Smooth muscle cell of the brain vasculature (primary cell): ENCODE results near the gene CTDSPL.
"Not testable (repeated sequence)": the region's sequence is repeated elsewhere in the genome, so short reads cannot be mapped to it uniquely, and the experiment has no call there.

Source experiments
- DNase-seq: peaks from one replicate; pipeline ENCODE4 v3.0.0-alpha.2; 2012; ENCODE audit warnings: low read depth, low spot score

Gene CTDSPL, protein sequence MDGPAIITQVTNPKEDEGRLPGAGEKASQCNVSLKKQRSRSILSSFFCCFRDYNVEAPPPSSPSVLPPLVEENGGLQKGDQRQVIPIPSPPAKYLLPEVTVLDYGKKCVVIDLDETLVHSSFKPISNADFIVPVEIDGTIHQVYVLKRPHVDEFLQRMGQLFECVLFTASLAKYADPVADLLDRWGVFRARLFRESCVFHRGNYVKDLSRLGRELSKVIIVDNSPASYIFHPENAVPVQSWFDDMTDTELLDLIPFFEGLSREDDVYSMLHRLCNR

DNA sequence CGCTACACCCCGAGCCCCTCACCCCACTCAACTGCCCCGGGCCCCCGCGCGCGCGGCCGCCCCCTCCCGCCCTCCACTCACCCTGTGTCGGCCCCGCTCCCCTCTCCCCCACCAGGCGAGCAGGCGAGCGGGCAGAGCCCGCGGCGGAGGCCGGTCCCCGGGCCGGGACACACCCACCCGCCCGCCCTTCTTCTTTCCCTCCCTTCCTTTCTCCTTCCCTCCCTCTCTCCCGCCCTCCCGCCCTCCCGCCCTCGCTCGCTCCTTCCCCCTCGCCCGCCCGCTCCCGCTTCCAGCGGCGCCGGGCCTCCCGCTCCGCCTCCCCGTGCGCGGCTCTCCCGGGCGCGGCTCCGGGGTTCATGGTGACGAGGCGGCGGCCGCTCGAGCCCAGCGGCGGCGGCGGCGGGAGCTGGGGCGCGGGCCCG is at the start of gene CTDSPL:
CTDSPL (plus strand) TSS at position 261 of the 422 bp plus-strand sequence. CDS start 320 bp downstream, outside the sequence.
- DNase-seq = no peak

DNA sequence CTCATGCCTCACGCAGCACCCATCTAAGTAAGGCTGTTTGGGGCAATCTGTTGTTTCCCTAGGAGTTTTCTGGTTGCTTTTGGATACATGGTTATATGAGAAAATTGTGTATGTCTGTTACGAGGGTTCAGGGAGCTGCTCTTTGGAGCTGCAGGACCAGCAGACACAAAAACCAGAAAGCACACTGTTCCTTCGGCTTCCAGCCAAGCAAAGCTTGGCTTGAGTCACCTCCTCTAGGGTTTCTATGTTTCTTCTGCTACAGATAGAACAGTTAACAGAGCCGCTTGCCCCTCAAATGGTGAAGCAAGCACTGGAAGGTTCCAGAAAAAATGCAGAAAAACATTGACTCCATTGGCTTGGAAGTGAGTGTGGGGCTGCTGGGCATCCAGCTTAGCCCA is 49.2 kb upstream of the CTDSPL start:
- DNase-seq = peak; percentile 29

DNA sequence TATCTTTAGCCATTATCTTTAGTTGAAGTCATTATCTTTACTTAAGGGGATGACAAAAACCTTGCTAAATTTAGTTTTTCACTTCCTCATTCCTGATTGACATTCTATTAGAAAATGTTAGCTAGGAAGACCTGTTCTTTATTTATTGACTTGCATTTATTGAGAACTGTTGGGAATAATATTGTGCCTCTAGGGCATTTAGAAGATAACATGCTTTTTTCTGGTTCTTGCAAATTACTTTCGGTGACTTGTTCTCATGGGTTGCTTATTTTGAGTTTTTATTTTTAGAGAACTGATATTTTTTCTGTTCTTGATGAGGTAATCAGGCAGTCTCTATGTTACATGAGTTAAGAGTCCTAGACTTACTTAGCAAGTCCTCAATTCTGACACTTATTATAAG is 48.3 kb upstream of the CTDSPL start:
- no peak for DNase-seq

DNA sequence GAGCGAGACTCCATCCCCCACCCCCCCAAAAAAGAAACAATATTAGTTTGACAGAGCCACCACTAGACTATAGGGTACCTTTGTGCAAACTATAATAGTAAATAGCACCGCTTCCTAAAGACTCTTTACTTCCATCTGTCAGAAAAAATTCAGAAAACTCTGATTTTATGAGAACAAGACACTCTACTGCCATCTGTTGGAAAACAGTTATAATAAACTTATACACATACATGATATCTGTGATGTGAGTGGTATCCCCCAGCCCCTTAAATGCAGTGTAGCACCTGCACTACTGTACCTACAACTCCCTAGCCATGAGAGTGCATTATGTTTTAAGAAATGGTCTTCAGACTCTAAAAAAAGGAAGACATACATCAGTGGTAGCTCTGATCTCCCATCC is 47.1 kb upstream of the CTDSPL start:
- DNase-seq = no peak

DNA sequence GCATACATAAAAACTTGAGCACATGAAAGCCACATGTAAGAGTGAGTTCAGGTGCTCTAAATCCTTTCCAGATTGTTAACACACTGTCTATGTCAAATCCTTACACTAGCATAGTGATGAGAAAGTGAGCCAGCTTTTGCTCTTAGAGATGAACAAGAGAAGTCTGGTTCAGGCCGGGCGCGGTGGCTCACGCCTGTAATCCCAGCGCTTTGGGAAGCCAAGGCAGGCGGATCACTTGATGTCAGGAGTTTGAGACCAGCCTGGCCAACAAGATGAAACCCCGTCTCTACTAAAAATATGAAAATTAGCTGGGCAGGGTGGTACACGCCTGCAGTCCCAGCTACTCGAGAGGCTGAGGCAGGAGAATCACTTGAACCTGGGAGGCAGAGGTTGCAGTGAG is 46.5 kb upstream of the CTDSPL start:
- DNase-seq = not testable (repeated sequence)

DNA sequence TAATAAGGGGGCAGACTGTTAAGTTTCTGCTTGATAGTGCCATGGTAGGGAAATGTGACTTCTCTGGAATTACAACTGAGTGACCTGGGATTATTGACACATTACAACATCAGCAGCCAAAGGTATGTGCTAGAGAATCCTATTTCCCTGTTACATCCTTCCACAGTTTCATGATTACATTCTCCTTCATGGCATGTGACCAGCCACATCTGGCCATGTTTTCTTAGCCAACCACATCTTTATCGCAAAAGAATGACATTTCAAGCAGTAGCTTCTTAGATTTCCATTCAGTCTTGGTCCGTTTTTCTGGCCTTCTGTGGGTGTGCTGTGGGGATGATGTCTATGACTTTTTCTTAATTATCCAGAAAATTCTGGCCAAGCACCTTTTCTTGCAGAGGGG is 45.4 kb upstream of the CTDSPL start:
- DNase-seq = no peak

DNA sequence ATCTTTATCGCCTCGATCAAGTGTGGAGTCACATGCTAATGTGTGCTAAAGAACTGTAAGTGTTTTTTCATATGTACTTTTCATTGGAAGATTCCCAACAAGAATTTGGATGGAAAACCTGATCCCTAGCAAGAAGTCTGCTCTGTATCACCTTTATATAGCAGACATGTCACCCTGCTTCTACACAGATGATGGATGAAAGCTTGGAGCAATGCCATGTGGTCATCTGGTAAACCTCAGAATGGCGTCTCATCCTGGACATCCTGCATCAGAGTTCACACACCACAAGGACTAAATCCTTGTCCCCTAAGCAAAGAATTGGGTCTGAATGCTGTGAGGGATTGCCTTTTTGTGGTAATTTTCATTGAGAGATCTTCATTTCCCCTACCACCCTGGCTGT is 42.1 kb upstream of the CTDSPL start:
- no peak for DNase-seq

DNA sequence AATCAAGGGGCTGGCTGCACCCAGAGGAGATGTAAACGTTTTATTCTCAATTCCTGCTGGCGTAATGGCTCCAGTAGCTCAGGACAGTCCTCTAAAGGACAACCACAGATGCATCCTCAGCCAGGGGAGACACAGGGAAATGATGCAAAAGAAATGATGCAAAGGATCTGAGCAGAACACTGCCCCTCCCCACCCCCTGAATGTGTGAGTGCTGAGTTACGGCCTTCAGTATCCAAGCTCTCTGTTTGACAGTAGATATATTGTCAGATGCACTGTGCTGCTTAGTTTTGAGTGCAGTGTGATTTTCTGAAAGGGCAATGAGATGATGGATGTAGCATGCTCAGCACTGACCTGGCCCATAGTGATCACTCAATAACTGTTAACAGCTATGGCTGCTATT is 41.4 kb upstream of the CTDSPL start:
- no peak for DNase-seq

DNA sequence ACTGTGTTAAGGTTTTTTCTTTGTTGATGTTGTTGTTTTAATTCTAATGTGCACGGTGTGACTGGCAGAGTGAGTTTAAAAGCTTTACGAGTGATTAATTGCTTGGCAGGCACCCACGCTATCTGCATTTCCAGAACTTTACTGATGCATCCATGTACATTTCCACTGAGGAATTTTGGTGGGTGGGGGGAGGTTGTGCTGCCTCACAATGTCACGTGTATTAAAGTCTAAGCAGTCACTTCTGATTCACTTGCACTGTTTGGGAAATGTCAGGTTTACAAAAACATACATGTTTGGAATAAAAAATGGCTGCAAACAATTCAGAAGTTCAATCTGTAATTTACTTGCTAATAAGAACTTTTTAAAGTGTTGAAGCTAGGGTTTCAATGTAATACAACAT is 38.5 kb upstream of the CTDSPL start:
- DNase-seq = no peak

DNA sequence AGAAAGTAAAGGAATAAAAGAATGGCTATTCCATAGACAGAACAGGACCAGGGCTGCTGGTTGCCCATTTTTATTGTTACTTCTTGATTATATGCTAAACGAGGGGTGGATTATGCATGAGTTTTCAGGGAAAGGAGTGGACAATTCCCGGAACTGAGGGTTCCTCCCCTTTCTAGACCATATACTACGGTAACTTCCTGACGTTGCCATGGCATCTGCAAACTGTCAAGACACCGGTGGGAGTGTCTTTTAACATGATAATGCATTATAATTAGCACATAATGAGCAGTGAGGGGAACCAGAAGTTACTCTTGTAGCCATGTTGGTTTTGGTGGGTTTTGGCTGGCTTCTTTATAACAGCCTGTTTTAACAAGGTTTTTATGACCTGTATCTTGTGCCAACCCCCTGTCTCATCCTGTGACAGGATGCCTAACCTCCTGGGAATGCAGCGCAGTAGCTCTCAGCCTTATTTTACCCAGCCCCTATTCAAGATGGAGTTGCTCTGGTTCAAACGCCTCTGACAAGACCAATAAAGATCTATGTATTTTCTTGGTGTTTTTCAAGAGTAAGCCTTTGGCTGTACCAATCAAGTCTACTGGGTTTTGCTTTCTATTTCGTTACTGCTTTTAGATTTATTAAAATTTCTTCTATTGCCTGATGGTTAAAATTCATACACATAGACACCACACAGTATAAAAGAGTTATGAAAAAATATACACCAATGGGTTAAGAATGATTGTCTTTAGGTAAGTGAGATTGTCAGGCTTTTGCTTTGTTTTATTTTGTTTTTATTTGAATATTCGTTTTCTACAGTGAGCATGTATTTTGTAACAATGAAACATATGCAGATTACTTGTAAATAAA is 37.4 kb upstream of the CTDSPL start:
- DNase-seq = no peak

DNA sequence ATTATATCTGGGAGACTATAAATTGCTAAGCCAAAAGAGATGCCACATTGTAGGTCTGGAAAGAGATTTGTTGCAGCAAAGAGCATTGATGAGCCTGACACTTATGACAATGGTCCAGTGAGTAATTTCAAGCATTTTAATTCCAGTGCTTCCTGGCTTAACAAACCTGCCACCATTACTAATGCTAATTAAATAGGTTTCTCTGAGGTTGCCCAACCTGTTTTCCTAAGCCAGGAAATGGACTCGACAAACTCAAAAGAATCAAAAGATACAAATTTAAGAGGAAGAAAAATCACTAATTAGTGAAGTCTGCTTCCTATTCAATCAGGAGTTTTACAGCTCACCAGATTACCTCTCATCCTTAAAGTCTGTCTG is 36.7 kb upstream of the CTDSPL start:
- no peak for DNase-seq

DNA sequence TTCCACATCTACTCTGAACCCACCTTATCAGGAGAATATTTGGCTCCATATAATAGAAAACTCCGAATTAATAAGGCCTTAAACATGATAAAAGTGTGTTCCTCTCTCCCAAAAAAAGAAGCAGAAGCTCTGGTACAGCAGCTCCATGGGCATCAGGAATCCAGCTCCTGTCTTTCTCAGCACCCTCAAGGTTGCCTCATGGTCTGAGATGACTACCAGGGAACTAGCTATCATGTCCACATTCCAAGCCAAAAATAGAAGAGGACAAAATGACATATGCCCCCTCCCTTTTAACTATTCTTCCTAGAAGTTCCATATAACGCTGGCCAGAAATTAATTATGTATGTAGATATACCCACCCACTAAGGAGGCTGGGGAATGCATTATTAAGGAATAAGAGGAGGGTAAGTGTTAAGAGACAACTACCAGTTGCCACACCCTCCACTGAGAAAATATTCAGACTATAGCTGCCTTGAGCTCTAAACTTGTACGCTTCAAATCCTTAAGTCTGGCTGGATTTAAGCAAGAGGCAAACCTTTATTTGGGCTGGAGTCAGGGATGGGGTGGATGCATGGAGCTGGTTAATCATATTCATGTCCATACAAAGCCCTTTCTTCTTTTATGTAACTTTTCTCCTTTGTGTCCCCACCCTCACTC is 35.8 kb upstream of the CTDSPL start:
- no peak for DNase-seq

DNA sequence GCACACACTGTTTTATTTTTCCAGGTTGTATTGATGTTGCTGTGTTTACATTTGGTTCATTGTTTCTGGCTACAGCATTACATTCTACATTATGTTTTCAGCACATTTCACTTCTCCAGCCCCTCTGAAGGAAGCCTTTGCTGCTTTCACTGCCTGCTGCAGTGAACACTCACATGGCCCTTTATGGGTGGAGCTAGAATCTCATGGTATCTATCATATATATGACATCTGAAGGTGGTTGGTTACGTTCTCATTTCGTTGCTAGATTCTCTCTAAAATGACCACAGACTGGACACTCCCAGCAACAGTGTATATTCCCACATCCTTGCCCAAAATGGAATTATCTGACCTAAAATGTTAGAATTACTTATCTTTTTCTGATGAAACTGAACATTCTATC is 35.2 kb upstream of the CTDSPL start:
- no peak for DNase-seq

DNA sequence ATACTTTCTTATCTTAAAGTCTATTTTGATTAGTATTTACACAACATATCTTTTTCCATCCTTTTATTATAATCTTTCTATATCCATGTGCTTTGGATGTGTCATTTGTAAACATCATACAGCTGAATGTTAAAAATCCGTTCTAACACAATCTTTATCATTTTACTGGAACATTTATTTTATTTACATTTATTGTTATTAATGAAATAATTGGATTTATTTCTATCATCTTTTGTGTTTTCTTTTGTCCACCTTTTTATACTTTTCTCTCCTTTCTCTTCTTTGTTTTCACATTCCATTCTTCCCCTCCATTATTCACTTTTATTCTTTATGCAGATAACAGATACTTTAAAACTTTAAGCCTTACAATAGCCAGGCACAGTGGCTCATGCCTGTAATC is 34.7 kb upstream of the CTDSPL start:
- no peak for DNase-seq

DNA sequence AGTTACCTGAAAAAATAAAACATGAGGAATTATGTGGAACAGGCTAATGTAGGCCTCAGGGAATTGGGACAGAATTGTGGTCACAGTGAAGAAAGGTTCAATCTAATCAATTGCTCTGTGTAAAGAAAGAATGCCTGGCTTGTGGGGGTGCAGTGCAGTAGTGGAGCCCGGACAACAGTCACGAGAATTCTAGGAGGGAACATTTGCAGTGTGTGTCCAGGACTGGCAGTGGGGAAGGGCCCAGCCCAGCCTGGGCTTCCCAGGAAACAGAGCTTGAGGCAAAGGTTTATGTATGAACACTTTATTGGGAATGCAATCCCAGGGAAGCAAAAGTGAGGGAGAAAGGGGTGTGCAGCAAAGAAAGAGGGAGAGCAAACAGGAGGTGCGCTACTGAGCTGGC is 29.2 kb upstream of the CTDSPL start:
- DNase-seq = no peak

DNA sequence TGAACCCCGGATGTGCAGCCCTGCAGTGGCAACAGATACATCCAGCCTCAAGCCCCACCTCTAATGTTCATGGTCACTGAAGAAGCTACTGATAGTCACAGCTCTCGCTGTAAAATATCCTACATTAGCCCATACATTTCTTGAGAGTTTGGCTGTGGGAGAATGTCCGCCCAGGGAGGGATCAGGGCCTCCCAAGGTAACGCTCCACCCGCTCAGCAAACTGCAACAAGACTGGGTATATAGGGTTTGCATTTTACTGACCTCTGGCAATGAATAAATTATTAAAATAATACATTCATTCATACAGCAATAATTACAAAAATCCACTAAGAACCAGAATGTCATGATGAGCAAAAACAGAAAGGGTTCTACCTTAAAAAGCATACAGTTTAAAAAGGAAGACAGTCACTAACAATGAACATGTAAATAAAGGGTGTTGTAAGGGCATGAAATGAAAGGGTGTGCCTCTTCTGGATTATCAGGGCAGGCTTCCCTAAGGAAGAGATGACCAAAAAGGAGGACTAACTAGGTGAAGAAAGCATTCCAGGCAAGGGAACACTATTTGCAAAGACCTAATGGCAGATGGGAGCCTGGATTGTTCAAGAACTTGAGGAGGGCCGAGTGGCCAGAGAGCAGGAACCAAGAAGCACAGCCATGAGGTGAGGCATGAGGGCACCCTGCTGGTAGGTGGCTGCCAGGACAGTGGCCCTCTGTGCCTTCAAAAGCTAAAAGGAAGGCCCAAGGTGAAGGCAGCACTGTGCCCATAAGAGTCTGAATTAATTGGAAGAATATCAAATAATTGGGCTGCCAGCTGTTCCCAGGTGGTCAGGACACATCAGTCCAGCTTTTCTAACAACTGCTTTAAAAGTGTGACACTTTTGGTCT is 28.1 kb upstream of the CTDSPL start:
- DNase-seq = no peak

DNA sequence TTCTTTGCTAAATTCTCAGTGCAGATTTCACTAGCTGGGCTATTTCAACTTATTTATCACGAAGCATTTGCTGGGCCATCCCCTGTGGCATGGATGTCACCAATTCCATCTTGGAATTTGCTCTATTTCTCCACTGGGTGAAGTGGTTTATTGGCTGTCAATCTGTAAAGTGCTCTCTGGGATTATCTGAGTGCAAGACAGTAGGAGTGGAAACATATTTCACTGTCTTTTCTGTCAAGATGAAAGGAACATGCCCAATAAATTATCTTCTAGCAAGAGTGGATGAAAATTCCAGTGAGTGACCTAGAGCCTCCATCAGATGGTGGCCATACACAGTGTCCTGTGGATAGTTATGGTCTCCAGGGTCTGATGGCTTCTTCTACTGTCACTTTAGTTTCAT is 25.1 kb upstream of the CTDSPL start:
- DNase-seq = no peak

DNA sequence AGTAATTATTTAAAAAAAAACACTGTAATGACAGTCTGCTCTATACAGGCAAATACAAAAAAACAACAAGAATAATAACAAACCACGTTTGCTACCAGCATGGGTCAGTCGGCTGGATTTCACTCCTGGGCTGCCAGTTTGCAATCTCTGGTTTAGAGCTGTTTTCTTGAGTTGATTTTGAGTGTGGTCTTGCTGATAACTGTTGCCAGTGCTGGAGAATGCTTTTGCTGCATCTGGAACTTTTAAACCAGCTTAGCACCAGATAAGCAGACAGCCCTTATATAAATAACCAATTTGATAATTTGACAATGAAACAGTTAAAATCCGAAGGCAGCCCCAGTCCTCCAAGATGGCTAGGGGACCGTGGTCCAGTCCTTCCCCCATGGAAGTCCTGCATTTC is 14.0 kb upstream of the CTDSPL start:
- no peak for DNase-seq

DNA sequence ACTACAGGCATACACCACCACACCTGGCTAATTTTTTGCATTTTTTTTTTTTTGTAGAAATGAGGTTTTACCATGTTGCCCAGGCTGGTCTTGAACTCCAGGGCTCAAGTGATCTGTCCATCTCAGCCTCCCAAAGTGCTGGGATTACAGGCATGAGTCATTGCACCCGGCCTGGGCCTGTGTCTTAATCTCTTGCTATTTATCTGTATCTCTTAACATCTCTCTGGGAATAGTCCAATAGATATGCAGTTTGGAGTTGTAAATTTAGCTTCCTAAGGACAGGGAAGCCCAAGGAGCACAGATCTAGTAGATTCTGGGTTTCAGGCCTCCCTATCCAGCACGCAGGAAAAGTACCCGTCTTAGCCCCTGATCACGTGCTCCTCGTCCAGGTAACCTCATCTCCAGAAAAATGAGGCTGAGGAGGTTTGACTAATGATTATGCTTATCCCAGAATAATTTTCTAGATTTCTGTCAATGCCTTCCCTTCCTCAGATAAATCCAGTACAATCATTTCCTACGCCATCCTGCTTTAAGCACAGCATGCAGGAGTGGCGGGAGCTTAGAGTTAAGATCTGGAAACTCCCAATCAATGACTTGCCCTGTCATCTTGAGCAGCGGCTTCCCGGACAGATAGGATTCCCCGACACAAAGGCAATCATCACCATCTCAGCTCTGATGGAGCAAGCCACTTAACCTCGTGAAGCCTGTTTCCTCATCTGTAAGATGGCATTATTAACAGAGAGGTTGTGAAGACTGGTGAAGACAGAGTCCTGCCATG is 12.3 kb upstream of the CTDSPL start:
- DNase-seq = no peak

DNA sequence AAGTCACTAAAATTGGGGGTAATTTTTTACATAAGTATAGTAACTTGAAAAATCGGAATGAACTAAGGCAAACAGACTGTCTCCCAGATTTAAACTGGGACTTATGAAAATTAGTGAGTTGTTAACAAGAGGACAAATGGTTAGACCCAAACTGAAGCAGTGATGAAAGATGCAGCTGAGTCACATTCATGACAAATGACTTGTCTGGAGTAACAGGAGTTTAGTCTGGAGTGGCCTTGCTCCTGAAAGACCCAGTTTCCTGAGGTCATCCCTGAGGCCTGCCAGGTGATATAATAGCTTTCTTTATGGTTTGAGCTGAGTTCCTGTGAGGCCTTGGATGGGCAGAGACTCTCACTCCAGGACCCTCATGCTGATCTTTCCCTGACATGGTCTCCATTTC is 9.6 kb upstream of the CTDSPL start:
- no peak for DNase-seq

DNA sequence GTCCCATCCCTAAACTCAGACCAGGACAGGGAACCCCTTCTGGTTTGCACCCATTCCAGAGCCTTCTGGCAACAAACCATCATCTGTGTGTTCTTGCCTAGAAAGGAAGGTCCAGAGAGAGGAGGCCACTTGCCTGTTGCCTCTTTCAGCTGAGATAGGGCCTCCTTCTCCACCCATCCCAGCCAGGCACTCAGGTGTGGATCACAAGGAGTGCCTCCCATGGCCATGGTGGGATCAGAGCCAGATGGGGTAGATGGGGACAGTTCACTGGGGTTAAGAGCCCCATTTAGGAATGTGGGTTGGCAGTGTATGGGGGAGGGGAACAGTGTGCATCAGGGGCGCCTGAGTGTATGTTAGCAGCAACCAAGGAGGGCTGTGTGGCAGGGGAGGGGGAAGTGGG is 8.9 kb upstream of the CTDSPL start:
- no peak for DNase-seq
